Peyer's patch (tissue), 4 donors: Measurements from ENCODE around the gene C5orf34.

ENCODE experiments used
- POLR2A ChIP-seq, 2 donors: fragments of 450-650 bp; IDR thresholded peaks; one replicate each; pipeline ENCODE4 v1.5.1; 2017; ENCODE audit warnings: antibody characterized with exemption in 2 of 2, mild to moderate bottlenecking in 2 of 2, moderate library complexity in 2 of 2
- TF ChIP-seq, protein P1 (sequence below), 6 experiments: fragments of 450-650 bp in 4 of 6; fragments of 200-600 bp in 2 of 6; sonication (generic) in 1 of 6; IDR thresholded peaks; one replicate each; pipeline ENCODE4 v1.5.1; 2017 to 2019; ENCODE audit warnings: antibody characterized with exemption in 6 of 6, mild to moderate bottlenecking in 3 of 6, moderate library complexity in 1 of 6

DNA sequence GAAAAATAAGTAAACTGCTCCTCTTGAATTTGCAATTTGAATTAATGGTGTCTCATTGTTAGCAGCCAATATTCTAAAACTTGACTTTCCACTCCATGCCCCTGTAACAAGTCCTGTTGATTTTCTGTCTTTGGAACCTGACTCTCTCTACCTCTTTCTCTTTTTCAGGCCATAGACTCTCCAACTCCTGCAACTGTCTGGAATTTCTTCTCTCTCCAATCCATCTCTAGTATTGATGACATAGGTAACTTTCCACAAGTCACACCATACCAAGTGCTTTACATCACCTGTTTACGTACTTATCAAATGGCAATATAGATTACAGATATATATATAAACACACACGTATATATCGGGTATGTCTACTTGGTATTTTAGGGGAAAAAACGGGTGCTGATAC is 923 bp downstream of the C5orf34 start:
- TF ChIP-seq, protein P1, sequence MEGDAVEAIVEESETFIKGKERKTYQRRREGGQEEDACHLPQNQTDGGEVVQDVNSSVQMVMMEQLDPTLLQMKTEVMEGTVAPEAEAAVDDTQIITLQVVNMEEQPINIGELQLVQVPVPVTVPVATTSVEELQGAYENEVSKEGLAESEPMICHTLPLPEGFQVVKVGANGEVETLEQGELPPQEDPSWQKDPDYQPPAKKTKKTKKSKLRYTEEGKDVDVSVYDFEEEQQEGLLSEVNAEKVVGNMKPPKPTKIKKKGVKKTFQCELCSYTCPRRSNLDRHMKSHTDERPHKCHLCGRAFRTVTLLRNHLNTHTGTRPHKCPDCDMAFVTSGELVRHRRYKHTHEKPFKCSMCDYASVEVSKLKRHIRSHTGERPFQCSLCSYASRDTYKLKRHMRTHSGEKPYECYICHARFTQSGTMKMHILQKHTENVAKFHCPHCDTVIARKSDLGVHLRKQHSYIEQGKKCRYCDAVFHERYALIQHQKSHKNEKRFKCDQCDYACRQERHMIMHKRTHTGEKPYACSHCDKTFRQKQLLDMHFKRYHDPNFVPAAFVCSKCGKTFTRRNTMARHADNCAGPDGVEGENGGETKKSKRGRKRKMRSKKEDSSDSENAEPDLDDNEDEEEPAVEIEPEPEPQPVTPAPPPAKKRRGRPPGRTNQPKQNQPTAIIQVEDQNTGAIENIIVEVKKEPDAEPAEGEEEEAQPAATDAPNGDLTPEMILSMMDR (IDR thresholded peaks at IDR 0.05), result no peak
- TF ChIP-seq POLR2A (IDR thresholded peaks at IDR 0.05), result no peak
